HepG2 (cell line): ENCODE data around the gene FAM162A. TPM values are rescaled to one million over a fixed set of nuclear protein-coding genes. Genes with fewer than 3 reads are reported as not detected.

Experiments used
- ATF5 ChIP-seq: sonication (generic); formaldehyde crosslinking; IDR thresholded peaks from 2 replicates; pipeline ENCODE4 v1.4.0; 2020; ENCODE audit warnings: mild to moderate bottlenecking, low read depth, missing genetic modification reagents
- BCLAF1 ChIP-seq: fragments of 450-650 bp; IDR thresholded peaks from 2 replicates; pipeline ENCODE4 v1.6.1; 2017; ENCODE audit warnings: mild to moderate bottlenecking
- DR1 ChIP-seq: sonication (generic); formaldehyde crosslinking; IDR thresholded peaks from 2 replicates; pipeline ENCODE4 v1.8.0; 2021; ENCODE audit warnings: mild to moderate bottlenecking, missing genetic modification reagents, inconsistent platforms
- EED ChIP-seq: sonication (generic); formaldehyde crosslinking; IDR thresholded peaks from 2 replicates; pipeline ENCODE4 v1.5.0; 2020; ENCODE audit warnings: mild to moderate bottlenecking, missing genetic modification reagents
- FOXK1 ChIP-seq: sonication (generic); formaldehyde crosslinking; IDR thresholded peaks from 2 replicates; pipeline ENCODE4 v1.4.0; 2020; ENCODE audit warnings: low read depth, missing genetic modification reagents, borderline replicate concordance
- GLI4 ChIP-seq: sonication (generic); formaldehyde crosslinking; IDR thresholded peaks from 2 replicates; pipeline ENCODE4 v1.5.1; 2020; ENCODE audit warnings: missing genetic modification reagents, mild to moderate bottlenecking, moderate library complexity, borderline replicate concordance
- HIVEP1 ChIP-seq: sonication (generic); formaldehyde crosslinking; IDR thresholded peaks from 2 replicates; pipeline ENCODE4 v1.4.0; 2020; ENCODE audit warnings: mild to moderate bottlenecking, missing genetic modification reagents
- MEF2D ChIP-seq: sonication (generic); formaldehyde crosslinking; IDR thresholded peaks from 2 replicates; pipeline ENCODE4 v1.5.1; 2020; ENCODE audit warnings: mild to moderate bottlenecking, missing genetic modification reagents
- MTF2 ChIP-seq: sonication (generic); formaldehyde crosslinking; IDR thresholded peaks from 2 replicates; pipeline ENCODE4 v1.5.0; 2020; ENCODE audit warnings: missing genetic modification reagents, borderline replicate concordance
- NAIF1 ChIP-seq: sonication (generic); formaldehyde crosslinking; IDR thresholded peaks from 2 replicates; pipeline ENCODE4 v1.5.0; 2020; ENCODE audit warnings: mild to moderate bottlenecking, missing genetic modification reagents, borderline replicate concordance
- NFE2 ChIP-seq: sonication (generic); formaldehyde crosslinking; IDR thresholded peaks from 2 replicates; pipeline ENCODE4 v1.4.0; 2020; ENCODE audit warnings: missing genetic modification reagents
- PAF1 ChIP-seq: IDR thresholded peaks from 2 replicates; pipeline ENCODE4 v1.6.1; 2016; ENCODE audit warnings: missing genetic modification reagents, missing compliant biosample characterization
- PBX2 ChIP-seq: IDR thresholded peaks from 2 replicates; pipeline ENCODE4 v1.6.1; 2016; ENCODE audit warnings: control low read depth
- PRMT3 ChIP-seq: sonication (generic); formaldehyde crosslinking; IDR thresholded peaks from 2 replicates; pipeline ENCODE4 v1.8.1; 2022; ENCODE audit warnings: low read depth, mild to moderate bottlenecking, moderate library complexity, missing genetic modification reagents, borderline replicate concordance
- SOX5 ChIP-seq: IDR thresholded peaks from 2 replicates; pipeline ENCODE4 v1.6.1; 2016; ENCODE audit warnings: borderline replicate concordance
- ZFP41 ChIP-seq: sonication (generic); formaldehyde crosslinking; IDR thresholded peaks from 2 replicates; pipeline ENCODE4 v1.4.0; 2020; ENCODE audit warnings: mild to moderate bottlenecking, missing genetic modification reagents, borderline replicate concordance
- ZNF274 ChIP-seq: sonication (generic); formaldehyde crosslinking; IDR thresholded peaks from 2 replicates; pipeline ENCODE4 v1.5.1; 2020; ENCODE audit warnings: mild to moderate bottlenecking, missing genetic modification reagents
- ZNF383 ChIP-seq: sonication (generic); formaldehyde crosslinking; IDR thresholded peaks from 2 replicates; pipeline ENCODE4 v1.4.0; 2020; ENCODE audit warnings: missing genetic modification reagents, mild to moderate bottlenecking, borderline replicate concordance
- ZNF589 ChIP-seq: sonication (generic); formaldehyde crosslinking; conservative IDR thresholded peaks from 2 replicates; pipeline ENCODE4 v1.8.0; 2022; ENCODE audit warnings: mild to moderate bottlenecking, moderate library complexity, missing genetic modification reagents
- ZNF614 ChIP-seq: IDR thresholded peaks from 2 replicates; pipeline ENCODE4 v1.6.1; 2018; ENCODE audit warnings: missing biosample characterization, missing genetic modification reagents, inconsistent platforms, borderline replicate concordance
- ZNF766 ChIP-seq: sonication (generic); formaldehyde crosslinking; IDR thresholded peaks from 2 replicates; pipeline ENCODE4 v1.5.0; 2020; ENCODE audit warnings: missing genetic modification reagents, borderline replicate concordance
- ZSCAN20 ChIP-seq: sonication (generic); formaldehyde crosslinking; IDR thresholded peaks from 2 replicates; pipeline ENCODE4 v1.4.0; 2020; ENCODE audit warnings: missing genetic modification reagents, mild to moderate bottlenecking, borderline replicate concordance
- polyA plus RNA-seq, 8 experiments: library from polyadenylated mRNA; depleted of rRNA in 3 of 8; stranded (reverse) in 7 of 8; unstranded in 1 of 8; fragments of >200 nt; fragmentation: Illumina TruSeq in 4 of 8; extraction: Trizol in 4 of 8; gene quantifications; 2 replicates each; pipeline versions ENCODE4 v1.2.1 to v1.2.3, GENCODE V29; 2011 to 2016; ENCODE audit warnings: low read depth in 4 of 8, missing spikeins in 1 of 8, mixed read lengths in 1 of 8; ENCODE audit not compliant: insufficient read depth in 1 of 8
- total RNA-seq, 5 experiments: library from RNA; depleted of rRNA; stranded (reverse); fragments of >200 nt; fragmentation: Illumina TruSeq; extraction: Trizol; gene quantifications; 2 replicates each; pipeline ENCODE4 v1.2.3, GENCODE V29; 2016; ENCODE audit warnings: low read depth in 1 of 5
- TF ChIP-seq, protein P1 (sequence below): sonication (generic); formaldehyde crosslinking; IDR thresholded peaks from 2 replicates; pipeline ENCODE4 v1.4.0; 2020; ENCODE audit warnings: missing genetic modification reagents

FAM162A gene
- total and polyA plus RNA-seq, 2 of the 13 experiments (the other 11 are each of a cell fraction or from before 2014, with no cell fraction given), result 115 to 155 TPM

GRCh38 chr3:122383771-122384697 is at the start of gene FAM162A (continued):
- peak; percentile 69; the same call in 1 of the 2 replicates for TF ChIP-seq FOXK1
- no peak for TF ChIP-seq PAF1 (CRISPR knock-in tag)
- peak; percentile 67; the same call in 1 of the 2 replicates for TF ChIP-seq ZNF766 (CRISPR knock-in tag)
- peak; percentile 90 for TF ChIP-seq ZNF274 (CRISPR knock-in tag)
- TF ChIP-seq HIVEP1 (CRISPR knock-in tag), result peak; percentile 65; the same call in 1 of the 2 replicates
- no peak for TF ChIP-seq BCLAF1
- peak; percentile 88 for TF ChIP-seq ZNF383 (CRISPR knock-in tag)
- no peak; the same call in 1 of the 2 replicates for TF ChIP-seq MTF2
- TF ChIP-seq ZNF589 (CRISPR knock-in tag), result peak; percentile 89; the same call in 1 of the 2 replicates
- 0 out of 2 replicates have a peak, but pooled peaks have one; percentile 71 for TF ChIP-seq ATF5 (CRISPR knock-in tag)
- peak; percentile 94 for TF ChIP-seq PRMT3
- peak; percentile 74; the same call in 1 of the 2 replicates for TF ChIP-seq EED (CRISPR knock-in tag)
- TF ChIP-seq ZNF614 (CRISPR knock-in tag), result peak; percentile 94; the same call in 1 of the 2 replicates
- peak; percentile 69; the same call in 1 of the 2 replicates for TF ChIP-seq ZSCAN20
- 0 out of 2 replicates have a peak, but pooled peaks have one; percentile 87 for TF ChIP-seq GLI4 (CRISPR knock-in tag)
- TF ChIP-seq NAIF1 (CRISPR knock-in tag), result no peak
- no peak for TF ChIP-seq PBX2
- peak; percentile 61; the same call in 1 of the 2 replicates for TF ChIP-seq MEF2D (CRISPR knock-in tag)
- TF ChIP-seq, protein P1, sequence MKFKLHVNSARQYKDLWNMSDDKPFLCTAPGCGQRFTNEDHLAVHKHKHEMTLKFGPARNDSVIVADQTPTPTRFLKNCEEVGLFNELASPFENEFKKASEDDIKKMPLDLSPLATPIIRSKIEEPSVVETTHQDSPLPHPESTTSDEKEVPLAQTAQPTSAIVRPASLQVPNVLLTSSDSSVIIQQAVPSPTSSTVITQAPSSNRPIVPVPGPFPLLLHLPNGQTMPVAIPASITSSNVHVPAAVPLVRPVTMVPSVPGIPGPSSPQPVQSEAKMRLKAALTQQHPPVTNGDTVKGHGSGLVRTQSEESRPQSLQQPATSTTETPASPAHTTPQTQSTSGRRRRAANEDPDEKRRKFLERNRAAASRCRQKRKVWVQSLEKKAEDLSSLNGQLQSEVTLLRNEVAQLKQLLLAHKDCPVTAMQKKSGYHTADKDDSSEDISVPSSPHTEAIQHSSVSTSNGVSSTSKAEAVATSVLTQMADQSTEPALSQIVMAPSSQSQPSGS (CRISPR knock-in tag), result peak; percentile 87
- TF ChIP-seq DR1 (CRISPR knock-in tag), result peak; percentile 86
- TF ChIP-seq SOX5 (CRISPR knock-in tag), result peak; percentile 71
- TF ChIP-seq ZFP41 (CRISPR knock-in tag), result no peak
- TF ChIP-seq NFE2, result no peak
